Calu3 (cell line): ENCODE results near the gene NTM. TPM values are rescaled to one million over a fixed set of nuclear protein-coding genes. Genes with fewer than 3 reads are reported as not detected.

ENCODE experiments used
- BruUV-seq: library from RNA; stranded (reverse); fragments of 400-500 nt; replicated peaks from 2 replicates; lab custom pipeline; 2021; lab: Mats Ljungman, UMichigan
- CTCF ChIA-PET: fragments of 300-600 bp; sonication (Branson Sonifier 250); formaldehyde crosslinking; loops from one replicate; lab custom pipeline; 2022; ENCODE audit warnings: antibody characterized with exemption; lab: Charles Lee
- DNase-seq: peaks from one replicate; pipeline ENCODE4 v3.0.0; 2022
- H3K27ac Mint-ChIP-seq: one replicate; pipeline ENCODE4 v1.8.0; 2022; ENCODE audit warnings: mixed read lengths; ENCODE audit not compliant: unreplicated experiment
- H3K27me3 Mint-ChIP-seq: one replicate; pipeline ENCODE4 v1.8.0; 2022; ENCODE audit warnings: mixed read lengths; ENCODE audit not compliant: unreplicated experiment
- H3K36me3 Mint-ChIP-seq: one replicate; pipeline ENCODE4 v1.8.0; 2022; ENCODE audit warnings: mild to moderate bottlenecking, moderate library complexity, mixed read lengths; ENCODE audit not compliant: insufficient read depth, unreplicated experiment
- H3K4me1 Mint-ChIP-seq: one replicate; pipeline ENCODE4 v1.8.0; 2022; ENCODE audit warnings: mild to moderate bottlenecking, low read depth, mixed read lengths; ENCODE audit not compliant: unreplicated experiment
- H3K4me3 Mint-ChIP-seq: one replicate; pipeline ENCODE4 v1.8.0; 2022; ENCODE audit warnings: mild to moderate bottlenecking, low read depth, moderate library complexity, mixed read lengths; ENCODE audit not compliant: unreplicated experiment
- H3K9me3 Mint-ChIP-seq: one replicate; pipeline ENCODE4 v1.8.0; 2022; ENCODE audit warnings: low read depth, mixed read lengths; ENCODE audit not compliant: unreplicated experiment
- intact Hi-C: fragments of 100-400 bp; cut with micrococcal nuclease; formaldehyde crosslinking; loops from one replicate; pipeline ENCODE4 v1.10.0; 2022; ENCODE audit not compliant: unreplicated experiment
- total RNA-seq: library from RNA; stranded (reverse); gene quantifications from 2 replicates; pipeline ENCODE4 v1.2.3, GENCODE V29; 2022
- TF ChIP-seq, protein P1 (sequence below): fragments of 200-600 bp; IDR thresholded peaks from one replicate; pipeline ENCODE4 v1.8.0; 2022; ENCODE audit warnings: antibody characterized with exemption; ENCODE audit not compliant: unreplicated experiment

Gene NTM
- total RNA-seq, 1 experiment from 2014 or later = not detected

DNA sequence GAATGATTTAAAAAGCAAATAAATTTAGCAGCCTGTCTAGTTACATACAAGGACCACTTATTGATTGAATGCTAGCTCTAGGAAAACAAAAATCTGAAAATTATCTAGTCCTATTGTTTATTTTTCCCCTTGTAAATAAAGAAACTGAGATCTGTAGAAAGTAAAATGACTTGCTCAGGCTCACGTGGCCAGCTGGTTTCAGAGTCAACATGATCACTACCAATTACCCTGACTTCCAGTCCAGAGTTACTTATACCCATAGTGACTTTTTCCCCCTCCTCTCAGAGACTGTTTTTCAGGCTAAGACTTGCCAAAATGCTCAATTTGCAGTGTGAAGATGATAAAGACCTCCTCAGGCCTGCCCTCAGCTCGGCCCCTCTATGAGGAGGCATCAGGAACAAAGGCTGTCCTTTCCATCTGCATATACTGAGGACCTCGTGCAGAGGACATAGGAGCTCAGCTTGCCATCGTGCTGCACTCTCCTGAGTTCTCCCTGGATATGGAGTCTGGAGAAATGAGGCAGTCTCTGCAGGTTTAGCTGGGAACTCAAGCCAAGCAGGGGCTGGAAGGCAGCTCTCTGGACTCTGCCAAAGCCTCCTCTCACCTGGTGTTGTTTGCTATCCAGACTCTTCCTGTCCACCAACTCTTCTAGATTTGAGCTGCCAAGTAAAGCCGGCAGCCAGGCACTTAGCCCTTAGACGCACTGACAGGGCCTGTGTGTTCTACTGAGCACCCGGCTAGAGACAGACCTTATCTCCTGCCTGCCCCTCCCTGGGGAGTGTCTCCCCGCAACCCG is 883.3 kb downstream of the NTM start:
- Mint-ChIP-seq H3K27me3 (no peaks in the 10 kb centered on the region), H3K36me3 (no peaks in the 10 kb centered on the region), H3K4me1 (no peaks in the 10 kb centered on the region), H3K9me3 (peaks cover 10% of the 10 kb centered on the region), H3K4me3 (no peak overlapping the region), H3K27ac (no peak overlapping the region)
- CTCF ChIA-PET = no interaction called here
- intact Hi-C loops = no loop called here
- DNase-seq = no peak
- no TSS peak for BruUV-seq
- TF ChIP-seq, protein P1, sequence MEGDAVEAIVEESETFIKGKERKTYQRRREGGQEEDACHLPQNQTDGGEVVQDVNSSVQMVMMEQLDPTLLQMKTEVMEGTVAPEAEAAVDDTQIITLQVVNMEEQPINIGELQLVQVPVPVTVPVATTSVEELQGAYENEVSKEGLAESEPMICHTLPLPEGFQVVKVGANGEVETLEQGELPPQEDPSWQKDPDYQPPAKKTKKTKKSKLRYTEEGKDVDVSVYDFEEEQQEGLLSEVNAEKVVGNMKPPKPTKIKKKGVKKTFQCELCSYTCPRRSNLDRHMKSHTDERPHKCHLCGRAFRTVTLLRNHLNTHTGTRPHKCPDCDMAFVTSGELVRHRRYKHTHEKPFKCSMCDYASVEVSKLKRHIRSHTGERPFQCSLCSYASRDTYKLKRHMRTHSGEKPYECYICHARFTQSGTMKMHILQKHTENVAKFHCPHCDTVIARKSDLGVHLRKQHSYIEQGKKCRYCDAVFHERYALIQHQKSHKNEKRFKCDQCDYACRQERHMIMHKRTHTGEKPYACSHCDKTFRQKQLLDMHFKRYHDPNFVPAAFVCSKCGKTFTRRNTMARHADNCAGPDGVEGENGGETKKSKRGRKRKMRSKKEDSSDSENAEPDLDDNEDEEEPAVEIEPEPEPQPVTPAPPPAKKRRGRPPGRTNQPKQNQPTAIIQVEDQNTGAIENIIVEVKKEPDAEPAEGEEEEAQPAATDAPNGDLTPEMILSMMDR = no peak

DNA sequence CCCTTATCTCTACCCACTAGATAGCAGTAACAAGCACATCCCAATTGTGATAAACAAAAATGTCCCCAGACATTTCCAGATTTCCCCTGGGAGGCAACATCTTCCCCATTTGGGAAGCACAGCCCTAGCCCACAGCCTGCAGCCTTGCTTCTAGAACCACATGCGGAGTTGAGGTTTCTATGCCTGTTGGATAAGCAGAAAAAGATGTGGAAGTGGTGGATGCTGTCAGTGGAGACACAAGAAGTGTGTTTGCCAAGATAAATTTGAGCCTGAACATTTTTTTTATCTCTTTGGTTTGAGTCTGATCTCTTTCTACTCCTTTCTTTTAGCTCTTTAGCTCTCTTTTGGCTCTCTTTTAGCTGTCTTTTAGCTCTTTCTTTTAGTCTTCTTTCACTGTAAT is 884.5 kb downstream of the NTM start:
- TF ChIP-seq, protein P1 = no peak
- DNase-seq = no peak
- no peaks in the 10 kb centered on the region for H3K4me1 Mint-ChIP-seq
- H3K27me3 Mint-ChIP-seq = no peaks in the 10 kb centered on the region
- no peak overlapping the region for H3K27ac Mint-ChIP-seq
- H3K9me3 Mint-ChIP-seq = peaks cover 8% of the 10 kb centered on the region
- H3K36me3 Mint-ChIP-seq = no peaks in the 10 kb centered on the region
- CTCF ChIA-PET = no interaction called here
- no peak overlapping the region for H3K4me3 Mint-ChIP-seq
- intact Hi-C loops = no loop called here
- no TSS peak for BruUV-seq

GRCh38 chr11:132256528-132257279 is 886.3 kb downstream of the NTM start:
- intact Hi-C loops = no loop called here
- TF ChIP-seq, protein P1 = no peak
- H3K27ac Mint-ChIP-seq = no peak overlapping the region
- CTCF ChIA-PET = no interaction called here
- no peaks in the 10 kb centered on the region for H3K36me3 Mint-ChIP-seq
- no peaks in the 10 kb centered on the region for H3K27me3 Mint-ChIP-seq
- no peak overlapping the region for H3K4me3 Mint-ChIP-seq
- DNase-seq = no peak
- H3K4me1 Mint-ChIP-seq = no peaks in the 10 kb centered on the region
- H3K9me3 Mint-ChIP-seq = peaks cover 4% of the 10 kb centered on the region
- no TSS peak for BruUV-seq

- BruUV-seq = no TSS peak
- DNase-seq = no peak
- no peaks in the 10 kb centered on the region for H3K36me3 Mint-ChIP-seq
- no peak overlapping the region for H3K27ac Mint-ChIP-seq
- CTCF ChIA-PET = no interaction called here
- H3K9me3 Mint-ChIP-seq = no peaks in the 10 kb centered on the region
- no peaks in the 10 kb centered on the region for H3K4me1 Mint-ChIP-seq
- intact Hi-C loops = no loop called here
- H3K4me3 Mint-ChIP-seq = no peak overlapping the region
- TF ChIP-seq, protein P1 = no peak
- H3K27me3 Mint-ChIP-seq = no peaks in the 10 kb centered on the region
These were observed 887.5 kb downstream of the NTM start for GRCh38 chr11:132257871-132258270.
